Common myeloid progenitor, CD34-positive (primary cell): ENCODE results near the gene CNOT1.
A peak's percentile ranks its signal among the peaks of the same experiment; 100 is the strongest.

ENCODE experiments used
- CTCF ChIA-PET: fragments of 350-600 bp; sonication (Branson Sonifier 250); formaldehyde crosslinking; loops from one replicate; lab custom pipeline; 2021; ENCODE audit warnings: antibody characterized with exemption; lab: Charles Lee
- POLR2A ChIA-PET: fragments of 350-600 bp; sonication (Branson Sonifier 250); formaldehyde crosslinking; loops from one replicate; lab custom pipeline; 2021; ENCODE audit warnings: antibody characterized with exemption; lab: Charles Lee
- DNase-seq, 3 donors: peaks; one replicate each; pipeline versions ENCODE4 v3.0.0 to v3.0.0-alpha.2; 2013
- H3K27ac ChIP-seq, 2 experiments: 1 replicate in 1 of 2; 2 replicates in 1 of 2; pipeline ENCODE4 v1.7.0; 2013; ENCODE audit warnings: inconsistent platforms in 2 of 2, low read length in 2 of 2, mild to moderate bottlenecking in 2 of 2, low read depth in 1 of 2, moderate library complexity in 1 of 2; ENCODE audit not compliant: severe bottlenecking in 2 of 2, insufficient read depth in 1 of 2, poor library complexity in 1 of 2
- H3K27me3 ChIP-seq, 5 experiments: replicated peaks in 2 of 5; 1 replicate in 3 of 5; 2 replicates in 2 of 5; pipeline versions ENCODE4 v1.6.1 to v1.7.0; 2013; ENCODE audit warnings: low read length in 4 of 5, mild to moderate bottlenecking in 2 of 5, moderate library complexity in 2 of 5, inconsistent platforms in 1 of 5; ENCODE audit not compliant: insufficient read depth in 5 of 5, control insufficient read depth in 4 of 5
- H3K36me3 ChIP-seq, 4 experiments: 1 replicate in 2 of 4; 2 replicates in 2 of 4; pipeline versions ENCODE4 v1.6.1 to v1.7.0; 2013; ENCODE audit warnings: low read length in 3 of 4, control low read depth in 1 of 4, mild to moderate bottlenecking in 1 of 4; ENCODE audit not compliant: control insufficient read depth in 4 of 4, insufficient read depth in 4 of 4
- H3K4me1 ChIP-seq, 4 experiments: 1 replicate in 3 of 4; 2 replicates in 1 of 4; pipeline versions ENCODE4 v1.6.1 to v1.7.1; 2013; ENCODE audit warnings: low read length in 3 of 4, mild to moderate bottlenecking in 3 of 4, control low read depth in 1 of 4, inconsistent platforms in 1 of 4, moderate library complexity in 1 of 4; ENCODE audit not compliant: control insufficient read depth in 4 of 4, insufficient read depth in 4 of 4; ENCODE audit errors: control extremely low read depth in 1 of 4
- H3K4me3 ChIP-seq, 7 experiments: 1 replicate in 4 of 7; 2 replicates in 3 of 7; pipeline versions ENCODE4 v1.5.1 to v1.7.0; 2013; ENCODE audit warnings: mild to moderate bottlenecking in 7 of 7, low read length in 6 of 7, moderate library complexity in 6 of 7, inconsistent platforms in 2 of 7, low read depth in 2 of 7, control low read depth in 1 of 7; ENCODE audit not compliant: insufficient read depth in 4 of 7, control insufficient read depth in 1 of 7; ENCODE audit errors: extremely low read depth in 1 of 7
- H3K9me3 ChIP-seq, 5 experiments: 1 replicate in 4 of 5; 2 replicates in 1 of 5; pipeline versions ENCODE4 v1.6.1 to v1.7.1; 2013; ENCODE audit warnings: low read length in 4 of 5, mild to moderate bottlenecking in 2 of 5, inconsistent platforms in 1 of 5, low read depth in 1 of 5, moderate library complexity in 1 of 5; ENCODE audit not compliant: control insufficient read depth in 4 of 5, insufficient read depth in 2 of 5; ENCODE audit errors: control extremely low read depth in 1 of 5
- WGBS: methylation state at CpG from one replicate; pipeline ENCODE4 v1.1.5; 2013; ENCODE audit not compliant: insufficient coverage; 5-methylcytosine and 5-hydroxymethylcytosine counted together

Gene CNOT1

GRCh38 chr16:58506241-58507194, 123.1 kb downstream of the CNOT1 start:
- WGBS: 93% methylated on average over 17 of the region's 20 CpGs
- POLR2A ChIA-PET: no interaction called here
- H3K9me3 ChIP-seq: no peaks in the 10 kb centered on the region

GRCh38 chr16:58503863-58504688, 125.5 kb downstream of the CNOT1 start:
- peaks cover 0 to 27% (median 20%) of the 10 kb centered on the region in 4 experiments for H3K4me1 ChIP-seq
- H3K36me3 ChIP-seq: no peaks in the 10 kb centered on the region
- CTCF ChIA-PET: no interaction called here
- H3K27ac ChIP-seq: no peak overlapping the region
- no peak overlapping the region for H3K4me3 ChIP-seq
- 96% methylated on average over 18 of the region's 21 CpGs for WGBS
- H3K27me3 ChIP-seq: peaks cover 0 to 49% (median 22%) of the 10 kb centered on the region in 5 experiments
- POLR2A ChIA-PET: no interaction called here
- no peaks in the 10 kb centered on the region for H3K9me3 ChIP-seq
- DNase-seq: no peak

More at GRCh38 chr16:58506241-58507194, 123.1 kb downstream of the CNOT1 start:
- Histone ChIP-seq H3K4me1 (peaks cover 0 to 11% (median 7%) of the 10 kb centered on the region in 4 experiments), H3K4me3 (no peak overlapping the region), H3K36me3 (no peaks in the 10 kb centered on the region), H3K27me3 (peaks cover 0 to 28% (median 9%) of the 10 kb centered on the region in 5 experiments), H3K27ac (no peak overlapping the region)
- CTCF ChIA-PET: interaction anchor here (1.1 to 1.6 kb wide), 4 partner anchors 8 to 170 kb away, joined by 3 to 6 read pairs (median 4); no protein-coding TSS in a partner anchor
- no peak for DNase-seq

- Histone ChIP-seq H3K27me3 (peaks cover 0 to 53% (median 24%) of the 10 kb centered on the region in 5 experiments), H3K4me3 (no peak overlapping the region), H3K27ac (no peak overlapping the region), H3K9me3 (no peaks in the 10 kb centered on the region), H3K36me3 (no peaks in the 10 kb centered on the region), H3K4me1 (peaks cover 0 to 27% (median 20%) of the 10 kb centered on the region in 4 experiments)
- WGBS: 95% methylated on average over 14 of the region's 14 CpGs
- ChIA-PET POLR2A (no interaction called here), CTCF (no interaction called here)
- DNase-seq: no peak
These were observed 126.3 kb downstream of the CNOT1 start for GRCh38 chr16:58503166-58503862.

- 78% methylated on average over 7 of the region's 8 CpGs for WGBS
- peaks cover 0 to 53% (median 25%) of the 10 kb centered on the region in 5 experiments for H3K27me3 ChIP-seq
- DNase-seq: no peak
- ChIA-PET POLR2A (no interaction called here), CTCF (no interaction called here)
- no peaks in the 10 kb centered on the region for H3K9me3 ChIP-seq
- H3K4me3 ChIP-seq: no peak overlapping the region
- no peaks in the 10 kb centered on the region for H3K36me3 ChIP-seq
- no peak overlapping the region for H3K27ac ChIP-seq
- peaks cover 0 to 26% (median 19%) of the 10 kb centered on the region in 4 experiments for H3K4me1 ChIP-seq
These were observed 127.3 kb downstream of the CNOT1 start for GRCh38 chr16:58502217-58502921.

GRCh38 chr16:58501242-58502131, 128.1 kb downstream of the CNOT1 start:
- 12% methylated on average over 40 of the region's 42 CpGs for WGBS
- no peaks in the 10 kb centered on the region for H3K36me3 ChIP-seq
- peaks cover 0 to 53% (median 25%) of the 10 kb centered on the region in 5 experiments for H3K27me3 ChIP-seq
- H3K4me3 ChIP-seq: peak overlapping the region in 6 of 7 experiments; percentile 43 to 77 (median 62)
- ChIA-PET CTCF (interaction anchor here (1.2 to 2.7 kb wide), 2 partner anchors 11 to 13 kb away, joined by 3 to 9 read pairs; no protein-coding TSS in a partner anchor), POLR2A (no interaction called here)
- peaks cover 0 to 21% (median 16%) of the 10 kb centered on the region in 4 experiments for H3K4me1 ChIP-seq
- no peak overlapping the region for H3K27ac ChIP-seq
- peak; percentile 29 to 64 (median 64) for DNase-seq
- H3K9me3 ChIP-seq: no peaks in the 10 kb centered on the region
